Posterior vena cava (tissue), 2 donors: ENCODE data around the gene COA8. TPM values are rescaled to one million over a fixed set of nuclear protein-coding genes. Genes with fewer than 3 reads are reported as not detected.
"Not testable (repeated sequence)": the region's sequence is repeated elsewhere in the genome, so short reads cannot be mapped to it uniquely, and the experiment has no call there.

ENCODE experiments used
- DNase-seq: peaks from one replicate; pipeline ENCODE4 v3.0.0-alpha.2; 2020; ENCODE audit warnings: low spot score
- intact Hi-C, 2 donors: fragments of 100-400 bp; cut with DNase I; formaldehyde crosslinking; loops; one replicate each; pipeline versions ENCODE4 v1.14.1 to v1.14.2; 2022 to 2023
- total RNA-seq, 2 donors: library from RNA; stranded (reverse); fragmentation: NEBNext Ultra II Directional; extraction: Animal tissue kit (Norgen Biotek cat#: 25700); gene quantifications; one replicate each; pipeline ENCODE4 v1.2.1, GENCODE V29; 2021
- donor health status: DM: yes; HTN: yes; CAD: no.
- donor health status: DM: yes; HTN: yes; CAD: no.

The COA8 gene
- total RNA-seq, 2 donors from 2014 or later: 33.9 to 40.3 TPM

- intact Hi-C loops: no loop called here
- DNase-seq: no peak
Measured at GRCh38 chr14:103594265-103594664, 31.5 kb downstream of the COA8 start.

DNA sequence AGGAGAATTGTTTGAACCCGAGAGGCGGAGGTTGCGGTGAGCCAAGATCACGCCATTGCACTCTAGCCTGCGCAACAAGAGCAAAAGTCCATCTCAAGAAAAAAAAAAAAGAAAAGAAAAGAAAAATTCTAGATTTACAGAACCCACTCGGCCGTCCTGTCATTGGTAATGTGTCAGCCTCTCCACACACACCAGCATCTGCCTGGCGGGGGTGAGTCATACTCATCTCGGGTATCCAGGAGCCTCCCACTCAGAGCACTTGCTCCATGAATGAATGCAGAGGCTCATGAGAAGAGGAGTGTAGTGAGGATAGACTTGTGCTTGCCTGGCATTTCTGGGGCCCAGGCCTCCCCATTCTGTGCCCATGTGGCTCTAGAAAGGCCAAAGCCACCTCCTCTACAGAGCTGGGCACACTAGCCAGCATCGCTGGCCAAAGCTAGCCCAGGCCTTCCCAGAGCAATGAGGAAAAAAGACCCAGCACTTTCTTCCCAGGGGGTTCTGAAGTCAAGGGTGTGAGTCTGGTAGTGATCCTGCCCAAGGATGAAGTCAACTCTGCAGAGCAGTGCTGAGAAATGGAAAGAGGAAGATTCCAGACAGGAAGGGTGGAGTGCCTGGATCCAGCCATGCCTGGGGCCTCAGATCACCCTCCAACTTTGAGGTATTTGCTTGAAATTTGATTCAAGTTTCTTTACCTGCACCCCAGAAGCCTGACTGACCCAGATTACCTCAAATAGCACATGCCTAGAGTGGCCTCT lies 35.0 kb downstream of the COA8 start:
- peak; percentile 82 for DNase-seq
- intact Hi-C loops: no loop called here

- intact Hi-C loops: no loop called here
- no peak for DNase-seq
Measured at GRCh38 chr14:103600503-103600902, 37.7 kb downstream of the COA8 start.

DNA sequence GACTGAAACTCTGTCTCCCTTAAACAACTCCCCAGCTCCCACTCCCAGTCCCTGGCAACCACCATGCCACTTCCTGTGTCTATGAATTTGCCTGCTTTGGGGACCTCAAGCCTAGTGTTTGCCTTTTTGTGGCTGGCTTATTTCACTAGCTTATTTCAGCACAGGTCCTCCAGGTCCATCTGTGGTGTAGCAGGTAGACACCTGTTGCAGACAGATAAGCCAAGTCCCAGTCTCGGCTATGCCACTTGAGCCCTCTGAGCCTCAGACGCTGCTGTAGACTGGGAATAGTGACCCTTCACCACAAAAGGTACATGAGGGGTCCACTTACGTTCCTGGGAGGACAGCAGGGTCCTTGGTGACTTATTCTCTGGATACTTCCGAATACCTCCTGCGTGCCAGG lies 41.9 kb downstream of the COA8 start:
- intact Hi-C loops: no loop called here
- DNase-seq: no peak

DNA sequence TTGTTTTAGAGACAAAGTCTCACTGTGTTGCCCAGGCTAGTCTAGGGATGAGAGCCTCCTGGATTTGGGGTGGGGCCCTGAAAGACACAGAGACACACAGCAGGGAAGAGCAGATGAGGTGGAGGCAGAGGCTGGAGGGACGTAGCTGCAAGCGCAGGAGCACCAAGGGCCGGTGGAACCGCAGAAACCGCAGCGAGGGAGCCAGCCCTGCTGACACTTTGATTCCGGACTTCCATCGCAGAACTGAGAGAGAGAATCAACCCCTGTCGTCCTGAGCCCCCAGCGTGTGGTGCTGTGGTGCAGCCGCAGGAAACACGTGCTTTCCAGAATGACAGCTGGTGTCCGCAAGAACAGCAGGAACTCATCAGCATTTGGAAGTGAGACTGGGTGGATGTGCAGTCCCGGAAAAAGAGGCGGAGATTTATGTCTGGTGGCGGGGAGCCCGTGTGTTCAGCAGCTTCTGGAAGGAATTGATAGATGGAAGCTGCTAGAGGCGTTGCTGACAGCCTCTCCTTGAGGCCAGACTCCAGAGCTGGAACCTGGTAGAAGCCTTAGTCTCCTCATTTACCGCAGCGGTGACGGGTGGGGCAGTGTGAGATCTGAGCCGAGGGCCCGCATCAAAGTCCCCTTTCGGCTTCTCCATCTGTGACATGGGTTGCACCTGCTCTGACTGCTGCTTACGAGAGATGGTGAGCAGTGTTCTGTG lies 44.4 kb downstream of the COA8 start:
- DNase-seq: peak; percentile 92
- intact Hi-C loops: no loop called here

DNA sequence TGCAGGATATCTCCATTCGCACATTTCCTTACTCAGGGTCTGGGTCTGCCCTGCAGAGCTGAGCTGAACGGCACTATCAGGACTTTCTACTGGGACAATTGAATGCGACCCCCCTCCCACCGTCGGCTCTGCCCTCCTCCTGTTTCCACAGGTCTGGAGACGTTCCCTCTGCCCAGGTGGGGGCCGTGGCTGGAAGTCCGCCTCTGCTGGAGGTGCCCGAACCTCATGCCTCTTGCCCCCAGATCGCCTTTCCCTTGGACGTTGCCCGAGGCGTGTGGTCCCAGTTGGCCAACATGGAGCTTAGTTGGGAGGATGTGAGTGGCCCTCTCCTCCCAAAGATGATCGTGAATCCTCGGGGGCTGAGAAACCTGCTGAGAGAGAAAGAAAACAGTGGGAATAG lies 45.1 kb downstream of the COA8 start:
- intact Hi-C loops: no loop called here
- DNase-seq: peak; percentile 81

GRCh38 chr14:103609081-103609480 lies 46.3 kb downstream of the COA8 start:
- DNase-seq, intact Hi-C loops: not testable (repeated sequence)

DNA sequence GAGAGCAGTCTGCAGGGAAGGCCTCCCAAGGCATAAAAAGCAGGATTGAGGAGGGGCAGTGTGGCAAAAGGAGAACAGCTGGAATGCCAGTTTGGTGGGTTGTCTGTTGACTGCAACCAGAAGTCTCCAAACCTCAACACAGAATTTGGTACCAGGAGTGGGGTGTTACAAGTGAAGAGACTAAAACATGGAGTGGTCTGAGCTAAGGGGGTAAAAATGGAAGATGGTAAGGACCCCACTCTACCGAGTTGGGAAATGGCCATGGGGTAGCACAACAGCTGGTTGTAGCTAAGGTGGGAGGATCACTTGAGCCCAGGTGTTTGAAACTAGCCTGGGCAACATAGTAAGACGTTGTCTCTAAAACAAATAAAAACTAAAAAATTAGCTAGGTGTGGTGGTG lies 48.5 kb downstream of the COA8 start:
- DNase-seq: no peak
- intact Hi-C loops: no loop called here

- intact Hi-C loops: no loop called here
- no peak for DNase-seq
Measured at GRCh38 chr14:103613517-103613916, 50.8 kb downstream of the COA8 start.

DNA sequence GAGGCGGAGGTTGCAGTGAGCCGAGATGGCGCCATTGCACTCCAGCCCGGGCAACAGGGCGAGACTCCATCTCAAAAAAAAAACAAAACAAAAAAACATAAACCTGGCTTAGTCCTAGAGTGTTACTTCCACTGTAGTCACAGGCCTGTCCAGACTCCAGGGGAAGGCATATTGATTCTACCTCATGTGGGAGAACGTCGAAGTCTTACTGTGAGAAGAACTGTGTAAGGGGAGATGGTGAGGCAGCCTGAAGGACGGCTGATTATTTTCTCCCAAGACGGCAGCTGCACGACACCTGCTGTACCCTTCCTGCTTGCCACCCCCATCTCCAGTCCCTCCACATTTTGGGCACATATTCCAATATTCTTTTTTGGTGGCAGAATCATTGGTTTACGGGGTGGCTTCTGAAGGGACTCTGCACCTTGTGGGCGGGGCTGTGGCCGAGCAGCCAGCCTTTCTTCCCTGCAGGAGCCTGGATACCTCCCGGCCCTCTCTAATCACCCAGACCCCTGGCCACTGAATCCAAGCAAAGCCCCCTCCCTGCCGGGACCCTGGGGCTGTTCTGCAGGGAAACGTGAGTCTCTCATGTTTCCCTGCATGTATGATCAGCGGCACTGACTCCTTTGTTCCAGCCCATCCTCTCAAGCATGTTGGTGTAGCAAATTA lies 54.0 kb downstream of the COA8 start:
- no peak for DNase-seq
- intact Hi-C loops: no loop called here

DNA sequence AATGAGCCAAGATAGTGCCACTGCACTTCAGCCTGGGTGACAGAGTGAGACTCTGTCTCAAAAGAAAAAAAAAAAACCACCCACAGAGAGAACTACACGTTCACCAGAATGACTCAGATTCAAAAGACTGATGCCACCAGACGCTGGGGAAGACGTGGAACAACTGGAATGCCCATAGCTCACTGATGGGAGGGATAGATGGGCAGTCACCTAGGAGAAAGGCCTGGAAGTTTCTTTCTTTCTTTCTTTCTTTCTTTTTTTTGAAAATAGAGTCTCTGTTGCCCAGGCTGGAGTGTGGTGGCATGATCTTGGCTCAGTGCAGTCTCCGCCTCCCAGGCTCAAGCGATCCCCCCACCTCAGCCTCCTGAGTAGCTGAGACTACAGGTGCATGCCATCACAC lies 56.3 kb downstream of the COA8 start:
- intact Hi-C loops: no loop called here

GRCh38 chr14:103621860-103622259 lies 59.1 kb downstream of the COA8 start:
- intact Hi-C loops: no loop called here
- DNase-seq: no peak

More for the DNA sequence above, 56.3 kb downstream of the COA8 start:
- DNase-seq: no peak

DNA sequence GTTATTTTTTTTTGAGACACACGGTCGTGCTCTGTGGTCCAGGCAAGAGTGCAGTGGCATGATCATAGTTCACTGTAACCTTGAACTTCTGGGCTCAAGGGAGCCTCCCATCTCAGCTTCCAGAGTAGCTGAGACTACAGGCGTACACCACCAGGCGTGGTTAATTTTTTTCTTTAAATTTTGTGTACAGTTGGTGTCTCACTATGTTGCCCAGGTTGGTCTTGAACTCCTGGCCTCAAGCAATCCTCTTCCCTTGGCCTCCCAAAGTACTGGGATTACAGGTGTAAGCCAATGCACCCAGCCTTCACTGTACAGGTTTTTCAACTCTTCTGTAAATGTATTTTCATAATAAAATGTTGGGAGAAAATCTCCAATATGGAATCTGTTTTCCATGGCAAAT lies 60.5 kb downstream of the COA8 start:
- no peak for DNase-seq
- intact Hi-C loops: no loop called here

DNA sequence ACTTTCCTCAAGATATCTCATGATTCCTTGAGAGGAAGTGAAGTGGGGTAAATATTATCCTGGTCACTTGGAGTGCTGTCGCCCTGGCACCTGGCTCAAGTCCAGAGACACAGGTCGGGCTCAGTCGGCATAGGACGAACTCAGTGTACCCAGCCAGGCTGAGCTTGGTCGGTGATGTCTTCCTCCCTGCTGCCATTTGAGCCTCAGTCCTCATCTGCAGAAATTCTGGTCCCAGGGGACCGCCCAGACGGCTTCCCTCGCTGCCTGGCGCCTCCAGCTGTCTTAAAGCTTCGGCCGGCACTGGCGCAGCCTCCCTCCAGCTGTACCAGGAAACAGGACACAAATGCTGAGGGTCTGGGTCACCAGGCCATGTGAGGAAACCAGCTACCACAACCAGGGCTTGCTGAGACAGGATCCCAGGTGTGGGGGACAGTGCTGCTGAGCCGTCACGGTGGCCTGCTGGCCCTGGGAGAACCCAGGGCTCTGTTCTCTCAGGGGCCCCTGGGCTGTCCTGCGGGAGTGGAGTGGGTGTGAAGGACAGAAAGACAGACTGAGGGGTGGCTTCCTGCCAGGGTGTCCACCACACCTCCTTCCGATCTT lies 61.2 kb downstream of the COA8 start:
- DNase-seq: no peak
- intact Hi-C loops: loop anchor here in 1 of 2 donors (1.0 kb wide), 1 partner anchor 12 kb away; no protein-coding TSS in a partner anchor

- DNase-seq: peak; percentile 94
- intact Hi-C loops: loop anchor here in 1 of 2 donors (1.0 kb wide), 1 partner anchor 11 kb away; no protein-coding TSS in a partner anchor
Measured at GRCh38 chr14:103624860-103625259, 62.1 kb downstream of the COA8 start.

DNA sequence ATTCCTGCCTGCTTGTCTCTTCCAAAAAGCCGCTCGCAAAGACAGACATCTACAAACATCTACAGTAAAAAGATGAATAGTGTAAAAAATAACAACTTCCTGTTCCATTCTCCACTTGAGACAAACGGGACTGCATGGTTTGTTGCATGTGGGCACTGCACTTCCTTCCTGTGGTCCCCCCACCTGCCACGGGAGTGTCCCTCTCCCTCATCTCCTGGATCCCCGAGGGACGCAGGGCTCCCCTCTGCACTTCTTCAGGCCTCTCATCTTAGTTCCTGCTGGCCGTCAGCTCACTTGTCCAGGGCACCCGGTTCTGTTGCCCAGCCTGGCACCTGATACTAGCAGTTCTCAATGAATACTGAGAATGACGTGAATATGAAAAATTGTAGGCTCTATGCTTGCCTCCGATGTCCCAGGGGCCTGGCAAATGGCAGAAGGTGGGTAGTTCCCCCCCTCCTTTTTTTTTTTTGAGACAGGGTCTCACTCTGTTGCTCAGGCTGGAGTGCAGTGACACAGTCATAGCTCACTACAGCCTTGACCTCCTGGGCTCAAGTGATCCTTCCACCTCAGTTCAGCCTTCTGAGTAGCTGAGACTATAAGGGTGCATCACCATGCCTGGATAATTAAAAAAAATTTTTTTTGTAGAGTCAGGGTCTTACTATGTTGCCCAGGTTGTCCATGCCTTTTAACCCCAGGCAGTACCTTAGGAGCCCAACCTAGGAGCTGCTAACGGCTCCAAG lies 62.8 kb downstream of the COA8 start:
- no peak for DNase-seq
- intact Hi-C loops: no loop called here

DNA sequence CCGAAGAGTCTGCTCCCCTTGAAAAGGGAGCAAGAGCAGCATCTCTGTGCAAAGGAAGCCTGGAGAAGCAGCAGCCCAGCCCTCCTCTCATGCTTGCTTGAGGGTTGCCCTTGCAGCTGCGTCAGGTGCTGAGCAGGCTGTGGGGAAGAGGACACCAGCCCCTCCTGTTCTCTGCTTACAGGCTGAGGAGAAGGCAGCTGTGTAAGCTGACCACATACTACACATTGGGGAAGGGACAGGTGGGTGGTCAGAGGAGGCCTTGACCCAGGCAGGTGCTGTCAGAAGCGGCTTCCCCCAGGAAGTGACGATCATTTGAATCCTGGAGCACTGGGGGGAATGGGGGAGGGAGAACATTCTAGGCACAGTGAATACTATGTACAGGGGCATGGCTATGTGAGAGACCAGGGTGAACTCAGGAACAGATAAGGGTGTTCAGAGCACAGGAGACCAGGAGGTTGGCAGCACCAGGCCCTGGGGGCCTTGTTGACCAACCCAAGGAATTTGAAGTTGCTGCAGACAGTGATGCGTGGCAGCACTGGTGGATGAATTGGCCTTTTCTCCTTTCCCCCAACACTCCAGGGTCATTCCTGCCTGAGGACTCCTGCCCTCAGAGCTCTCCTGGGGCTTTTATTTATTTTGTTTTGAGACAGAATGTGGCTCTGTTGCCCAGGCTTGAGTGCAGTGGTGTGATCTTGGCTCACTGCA lies 63.5 kb downstream of the COA8 start:
- intact Hi-C loops: no loop called here
- no peak for DNase-seq
